Endothelial cell of umbilical vein (primary cell): Measurements from ENCODE around the gene SLC5A4. TPM values are rescaled to one million over a fixed set of nuclear protein-coding genes. Genes with fewer than 3 reads are reported as not detected.

Experiments used
- BruUV-seq: library from RNA; stranded (reverse); fragments of 400-500 nt; replicated peaks from 2 replicates; lab custom pipeline; 2021; lab: Mats Ljungman, UMichigan
- CTCF ChIA-PET: fragments of 300-600, 350-600 bp; sonication (Branson Sonifier 250); formaldehyde crosslinking; loops from one replicate; lab custom pipeline; 2021; ENCODE audit warnings: antibody characterized with exemption, inconsistent platforms; lab: Charles Lee
- POLR2A ChIA-PET: fragments of 300-600, 350-600 bp; sonication (Branson Sonifier 250); formaldehyde crosslinking; loops from one replicate; lab custom pipeline; 2021; ENCODE audit warnings: antibody characterized with exemption, inconsistent platforms; lab: Charles Lee
- DNase-seq: peaks from one replicate; pipeline ENCODE4 v3.0.0-alpha.2; 2011; ENCODE audit warnings: low read depth, low spot score
- FAIRE-seq: peaks from 2 replicates; lab custom pipeline; 2011; peaks lifted over from hg19 to GRCh38; lab: Jason Lieb, UNC
- H2AFZ ChIP-seq: 2 replicates; pipeline ENCODE4 v1.6.0; 2012; ENCODE audit warnings: low read depth, low read length, control low read depth, inconsistent platforms
- H3K27ac ChIP-seq: 2 replicates; pipeline ENCODE4 v1.5.1; 2011; ENCODE audit warnings: low read depth, mild to moderate bottlenecking, control low read depth, low read length, moderate library complexity; ENCODE audit not compliant: insufficient read depth
- H3K27me3 ChIP-seq, 2 experiments: 2 replicates each; pipeline versions ENCODE4 v1.6.0 to v1.6.1; 2011; ENCODE audit warnings: low read length in 2 of 2, mixed read lengths in 1 of 2; ENCODE audit not compliant: control insufficient read depth in 2 of 2, insufficient read depth in 2 of 2
- H3K36me3 ChIP-seq, 2 experiments: 2 replicates in 1 of 2; 3 replicates in 1 of 2; pipeline ENCODE4 v1.5.1; 2011; ENCODE audit warnings: low read length in 2 of 2, mild to moderate bottlenecking in 1 of 2, moderate library complexity in 1 of 2; ENCODE audit not compliant: control insufficient read depth in 2 of 2, insufficient read depth in 2 of 2; ENCODE audit errors: extremely low read depth in 1 of 2
- H3K4me1 ChIP-seq: 3 replicates; pipeline ENCODE4 v1.5.1; 2011; ENCODE audit warnings: mild to moderate bottlenecking, low read length; ENCODE audit not compliant: control insufficient read depth, insufficient read depth; ENCODE audit errors: extremely low read depth
- H3K4me2 ChIP-seq: 2 replicates; pipeline ENCODE4 v1.6.1; 2011; ENCODE audit warnings: low read length, control low read depth, mixed read lengths; ENCODE audit not compliant: insufficient read depth
- H3K4me3 ChIP-seq, 3 experiments: fragments of 200-600 bp in 1 of 3; sonication (generic), shearing (Covaris generic) in 1 of 3; replicated peaks in 1 of 3; 2 replicates each; pipeline ENCODE4 v1.5.1; 2011 to 2016; ENCODE audit warnings: control low read depth in 3 of 3, low read length in 3 of 3, mild to moderate bottlenecking in 2 of 3, inconsistent platforms in 1 of 3, low read depth in 1 of 3, moderate library complexity in 1 of 3; ENCODE audit not compliant: insufficient read depth in 1 of 3
- H3K79me2 ChIP-seq: 2 replicates; pipeline ENCODE4 v1.6.0; 2012; ENCODE audit warnings: low read length, inconsistent platforms; ENCODE audit not compliant: control insufficient read depth, insufficient read depth
- H3K9ac ChIP-seq: replicated peaks from 2 replicates; pipeline ENCODE3; 2011; ENCODE audit warnings: low read length, control low read depth; ENCODE audit not compliant: insufficient read depth; ENCODE audit errors: extremely low read depth
- H3K9me1 ChIP-seq: replicated peaks from 3 replicates; pipeline ENCODE4 v1.6.0; 2011; ENCODE audit warnings: mild to moderate bottlenecking, low read length; ENCODE audit not compliant: control insufficient read depth, insufficient read depth; ENCODE audit errors: extremely low read depth
- H3K9me3 ChIP-seq: replicated peaks from 2 replicates; pipeline ENCODE4 v1.5.1; 2012; ENCODE audit warnings: low read length, inconsistent platforms; ENCODE audit not compliant: control insufficient read depth, insufficient read depth
- H4K20me1 ChIP-seq: replicated peaks from 2 replicates; pipeline ENCODE3; 2011; ENCODE audit warnings: mild to moderate bottlenecking, low read length; ENCODE audit not compliant: control insufficient read depth, insufficient read depth; ENCODE audit errors: extremely low read depth
- CTCF ChIP-seq, 2 donors: IDR thresholded peaks; 1 replicate in 1 of 2; 2 replicates in 1 of 2; pipeline ENCODE4 v1.5.1; 2011; ENCODE audit warnings: low read length in 2 of 2, mild to moderate bottlenecking in 2 of 2, moderate library complexity in 2 of 2, control low read depth in 1 of 2, inconsistent platforms in 1 of 2, low read depth in 1 of 2; ENCODE audit not compliant: insufficient read depth in 1 of 2; ENCODE audit errors: extremely low read depth in 1 of 2
- EZH2 ChIP-seq: IDR thresholded peaks from 2 replicates; pipeline ENCODE4 v1.6.1; 2012; ENCODE audit warnings: borderline replicate concordance, low read depth, mild to moderate bottlenecking, moderate library complexity, low read length, inconsistent platforms; ENCODE audit not compliant: severe bottlenecking
- FOS ChIP-seq: IDR thresholded peaks from 2 replicates; pipeline ENCODE4 v1.6.1; 2011; ENCODE audit warnings: mild to moderate bottlenecking, low read length, moderate library complexity, borderline replicate concordance; ENCODE audit not compliant: insufficient read depth
- MYC ChIP-seq: IDR thresholded peaks from one replicate; pipeline ENCODE4 v1.6.1; 2011; ENCODE audit warnings: mild to moderate bottlenecking, low read depth, low read length
- dilution Hi-C: fragments of 300-500 bp; cut with MboI; formaldehyde crosslinking; loops from one replicate; pipeline ENCODE4 v1.15.0; 2019; ENCODE audit warnings: low sequenced_read_pairs; ENCODE audit not compliant: extremely low pct_ligation_motif_present
- intact Hi-C: fragments of 100-400 bp; cut with micrococcal nuclease; formaldehyde crosslinking; loops from one replicate; pipeline ENCODE4 v1.10.0; 2022
- polyA plus RNA-seq, 4 experiments: library from polyadenylated mRNA; depleted of rRNA in 3 of 4; stranded (reverse) in 3 of 4; unstranded in 1 of 4; fragments of >200 nt; gene quantifications; 2 replicates each; pipeline versions ENCODE4 v1.2.1 to v1.2.3, GENCODE V29; 2011 to 2012; ENCODE audit warnings: missing spikeins in 1 of 4
- total RNA-seq: library from RNA; stranded (reverse); gene quantifications from 2 replicates; pipeline ENCODE4 v1.2.3, GENCODE V29; 2021

The SLC5A4 gene
- total and polyA plus RNA-seq, 2 donors (not counting 3 experiments of a cell fraction or from before 2014, with no cell fraction given) = 1.5 to 2.8 TPM

- POLR2A ChIA-PET = no interaction called here
- CTCF ChIA-PET = no interaction called here
These were observed 51.7 kb downstream of the SLC5A4 start for GRCh38 chr22:32203181-32204039.

GRCh38 chr22:32202539-32203180 lies 52.5 kb downstream of the SLC5A4 start:
- H3K9me1 ChIP-seq = no peaks in the 10 kb centered on the region
- no peaks in the 10 kb centered on the region for H3K36me3 ChIP-seq
- H3K27ac ChIP-seq = no peak overlapping the region
- ChIA-PET POLR2A (no interaction called here), CTCF (interaction anchor here (0.6 to 4.1 kb wide), 4 partner anchors 10 to 177 kb away, joined by 3 to 29 read pairs (median 5); no protein-coding TSS in a partner anchor)
- H4K20me1 ChIP-seq = no peaks in the 10 kb centered on the region
- intact Hi-C loops = loop anchor here (1.0 kb wide), 3 partner anchors 64 to 271 kb away; no protein-coding TSS in a partner anchor
- H3K9ac ChIP-seq = no peak overlapping the region
- no peak overlapping the region for H3K4me3 ChIP-seq
- no peaks in the 10 kb centered on the region for H3K9me3 ChIP-seq
- peaks cover 4 to 19% of the 10 kb centered on the region in 2 experiments for H3K27me3 ChIP-seq
- no peak overlapping the region for H3K4me2 ChIP-seq
- dilution Hi-C loops = no loop called here
- H2AFZ ChIP-seq = no peak overlapping the region
- peak; percentile 51 to 76 for TF ChIP-seq CTCF (IDR thresholded peaks at IDR 0.05; ENCODE audit: extremely low read depth in 1 of 2, insufficient read depth in 1 of 2, low read depth in 1 of 2, low read length in 2 of 2)
- no peak for TF ChIP-seq FOS
- BruUV-seq = no TSS peak
- DNase-seq = peak; percentile 45
- H3K4me1 ChIP-seq = no peaks in the 10 kb centered on the region
- peak; percentile 64 for FAIRE-seq
- H3K79me2 ChIP-seq = no peaks in the 10 kb centered on the region

More at GRCh38 chr22:32203181-32204039, 51.7 kb downstream of the SLC5A4 start:
- H3K4me3 ChIP-seq = no peak overlapping the region
- TF ChIP-seq MYC (no peak), EZH2 (peak; percentile 50)
- FAIRE-seq (no peak), DNase-seq (no peak)
- no peaks in the 10 kb centered on the region for H3K9me3 ChIP-seq
- H3K9ac ChIP-seq = no peak overlapping the region
- peaks cover 4 to 19% of the 10 kb centered on the region in 2 experiments for H3K27me3 ChIP-seq
- H3K4me2 ChIP-seq = no peak overlapping the region
- intact Hi-C loops (no loop called here), dilution Hi-C loops (no loop called here)
- H3K36me3 ChIP-seq = no peaks in the 10 kb centered on the region
- no peak overlapping the region for H3K27ac ChIP-seq
- H3K79me2 ChIP-seq = no peaks in the 10 kb centered on the region
- H2AFZ ChIP-seq = no peak overlapping the region
- H4K20me1 ChIP-seq = no peaks in the 10 kb centered on the region
- H3K4me1 ChIP-seq = no peaks in the 10 kb centered on the region
- H3K9me1 ChIP-seq = no peaks in the 10 kb centered on the region
- no TSS peak for BruUV-seq
